Psoas muscle (tissue), 8 donors: ENCODE measurements around the gene NPIPB4. TPM values are rescaled to one million over a fixed set of nuclear protein-coding genes. Genes with fewer than 3 reads are reported as not detected.
"Not testable (repeated sequence)": the region's sequence is repeated elsewhere in the genome, so short reads cannot be mapped to it uniquely, and the experiment has no call there.

Experiments
- ATAC-seq, 4 donors: fragments of 200-7000 bp; cut with Tn5 transposase; one replicate each; pipeline ENCODE4 v1.9.1; 2020; ENCODE audit warnings: moderate library complexity in 3 of 4, mild to moderate bottlenecking in 2 of 4
- DNase-seq, 2 donors: peaks; one replicate each; pipeline ENCODE4 v3.0.0-alpha.2; 2020
- H3K27ac ChIP-seq: fragments of 200-600 bp; one replicate; pipeline ENCODE4 v1.8.0; 2022
- H3K27me3 ChIP-seq, 3 donors: fragments of 200-600 bp in 1 of 3; one replicate each; pipeline versions ENCODE4 v1.6.1 to v1.8.0; 2013 to 2022; ENCODE audit warnings: low read length in 2 of 3, mild to moderate bottlenecking in 2 of 3, moderate library complexity in 1 of 3; ENCODE audit not compliant: insufficient read depth in 3 of 3
- H3K36me3 ChIP-seq, 2 donors: fragments of 200-600 bp in 1 of 2; one replicate each; pipeline versions ENCODE4 v1.6.1 to v1.8.0; 2013 to 2022; ENCODE audit warnings: low read depth in 1 of 2, mild to moderate bottlenecking in 1 of 2, moderate library complexity in 1 of 2; ENCODE audit not compliant: insufficient read depth in 1 of 2
- H3K4me1 ChIP-seq: fragments of 200-600 bp; one replicate; pipeline ENCODE4 v1.8.0; 2022
- H3K4me3 ChIP-seq: fragments of 200-600 bp; one replicate; pipeline ENCODE4 v1.8.0; 2022; ENCODE audit warnings: mild to moderate bottlenecking
- H3K9me3 ChIP-seq: fragments of 200-600 bp; one replicate; pipeline ENCODE4 v1.8.0; 2022
- WGBS, 3 donors: extraction: QIAGEN DNeasy Blood & Tissue Kit; methylation state at CpG; one replicate each; pipeline versions ENCODE4 v1.1.6 to v1.1.7; 2013; 5-methylcytosine and 5-hydroxymethylcytosine counted together
- intact Hi-C, 2 donors: fragments of 100-400 bp; cut with DNase I; formaldehyde crosslinking; loops; one replicate each; pipeline versions ENCODE4 v1.11.0 to v1.14.2; 2022
- long read RNA-seq, 2 donors: library from polyadenylated mRNA; unstranded; transcript quantifications; one replicate each; pipeline ENCODE4 v2.0.0, GENCODE V29; 2021
- polyA plus RNA-seq, 3 donors: library from polyadenylated mRNA; stranded (reverse); fragments of 200-250 nt; gene quantifications; one replicate each; pipeline ENCODE4 v1.2.3, GENCODE V29; 2013
- total RNA-seq, 4 donors: library from RNA; stranded (reverse); fragmentation: NEBNext Ultra II Directional in 2 of 4; extraction: Animal tissue kit (Norgen Biotek cat#: 25700) in 2 of 4; gene quantifications; one replicate each; pipeline versions ENCODE4 v1.2.1 to v1.2.4, GENCODE V29; 2021 to 2023
- donor health status: healthy with polysubstance abuse.
- donor health status: DM: no; HTN: no; CAD: no; lungs with moderate emphysema.
- donor health status: Bipolar disorder and iron deficiency.
- donor health status: healthy.
- donor health status: DM: yes; HTN: yes; CAD: no.
- donor health status: DM: no; HTN: no; CAD: no.
- donor health status: DM: no; HTN: no; CAD: no.
- donor health status: DM: yes; HTN: yes; CAD: no.

NPIPB4 gene
- 10 to 100 TPM; 28.9 to 54.5 (median 46.5) TPM for total RNA-seq
- 10 to 100 TPM in 2 of 3 donors, 1 to 10 TPM in 1; 7.9 to 12.3 (median 10.0) TPM for polyA plus RNA-seq
- long read RNA-seq, donor 1 = 0 reads
- long read RNA-seq, donor 2, partial matches to known transcripts = 1 of 2 reads
- long read RNA-seq, donor 2, other reads (novel, unspliced or antisense) = 1 of 2 reads

- H3K9me3 ChIP-seq, intact Hi-C loops, ATAC-seq, DNase-seq, H3K27ac ChIP-seq, H3K4me3 ChIP-seq, H3K27me3 ChIP-seq, H3K4me1 ChIP-seq, H3K36me3 ChIP-seq: not testable (repeated sequence)
- no CpG with 5 or more reads among the region's 5 CpGs for WGBS, 3 donors
These were observed at the start of gene NPIPB4 for GRCh38 chr16:21857656-21858055. NPIPB4 (minus strand) TSS chr16:21857756; CDS start chr16:21857378, 378 bp downstream.

DNA sequence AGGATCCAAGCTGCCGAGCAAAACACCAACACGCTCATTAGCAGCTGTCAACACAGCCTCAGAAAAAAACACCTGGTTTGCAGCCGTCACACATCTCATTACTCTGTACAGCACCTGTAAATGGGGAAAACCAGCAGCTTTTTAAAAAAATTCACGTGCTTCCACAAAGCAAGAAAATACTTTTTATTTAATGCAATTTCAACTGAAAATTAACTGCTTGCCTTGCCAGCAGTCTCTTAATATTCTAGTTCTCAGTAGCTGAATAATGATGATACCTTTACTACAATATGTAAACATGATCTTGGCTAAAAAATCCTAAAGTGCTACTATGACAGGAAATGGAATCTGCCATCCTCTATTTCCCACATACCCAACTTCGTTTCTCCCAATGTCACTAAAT lies 41.4 kb upstream of the NPIPB4 start:
- H3K36me3 ChIP-seq, intact Hi-C loops, H3K27ac ChIP-seq, DNase-seq, H3K27me3 ChIP-seq, H3K4me1 ChIP-seq, H3K9me3 ChIP-seq, ATAC-seq, H3K4me3 ChIP-seq: not testable (repeated sequence)
- WGBS, 3 donors = 45 to 55% (median 46%) methylated on average over 4 of the region's 5 CpGs

GRCh38 chr16:21881988-21882387 lies 24.4 kb upstream of the NPIPB4 start:
- ATAC-seq, H3K36me3 ChIP-seq, DNase-seq, H3K27me3 ChIP-seq, H3K4me1 ChIP-seq, H3K4me3 ChIP-seq, H3K27ac ChIP-seq, intact Hi-C loops, H3K9me3 ChIP-seq: not testable (repeated sequence)
- WGBS, 3 donors = 28 to 43% (median 32%) methylated on average over 3 of the region's 3 CpGs

- H3K36me3 ChIP-seq, H3K4me3 ChIP-seq, ATAC-seq, H3K27ac ChIP-seq, DNase-seq, intact Hi-C loops, H3K4me1 ChIP-seq, H3K27me3 ChIP-seq, H3K9me3 ChIP-seq: not testable (repeated sequence)
- WGBS, 3 donors = 26 to 31% (median 28%) methylated on average over 4 to 5 of the region's 13 CpGs
These were observed 20.4 kb downstream of the NPIPB4 start for GRCh38 chr16:21837186-21837585.

DNA sequence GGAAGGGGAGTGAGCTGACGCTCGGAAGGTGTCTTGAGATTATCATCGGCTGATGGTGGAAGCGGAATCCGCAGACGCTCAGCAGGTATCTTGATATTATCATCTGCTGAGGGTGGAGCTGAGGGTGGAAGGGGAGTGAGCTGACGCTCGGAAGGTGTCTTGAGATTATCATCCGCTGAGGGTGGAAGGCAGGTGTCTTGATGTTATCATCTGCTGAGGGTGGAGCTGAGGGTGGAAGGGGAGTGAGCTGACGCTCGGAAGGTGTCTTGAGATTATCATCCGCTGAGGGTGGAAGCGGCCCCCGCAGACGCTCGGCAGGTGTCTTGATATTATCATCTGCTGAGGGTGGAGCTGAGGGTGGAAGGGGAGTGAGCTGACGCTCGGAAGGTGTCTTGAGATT lies 21.2 kb downstream of the NPIPB4 start:
- H3K4me1 ChIP-seq, intact Hi-C loops, ATAC-seq, H3K36me3 ChIP-seq, DNase-seq, H3K27ac ChIP-seq, H3K9me3 ChIP-seq, H3K4me3 ChIP-seq, H3K27me3 ChIP-seq: not testable (repeated sequence)
- WGBS, 3 donors = 20 to 36% (median 35%) methylated on average over 5 to 6 of the region's 18 CpGs

- H3K4me3 ChIP-seq, H3K4me1 ChIP-seq, H3K36me3 ChIP-seq, H3K9me3 ChIP-seq, H3K27ac ChIP-seq, intact Hi-C loops, DNase-seq, H3K27me3 ChIP-seq, ATAC-seq: not testable (repeated sequence)
- WGBS, 3 donors = 8 to 23% (median 13%) methylated on average over 8 to 13 of the region's 24 CpGs
These were observed 21.8 kb downstream of the NPIPB4 start for GRCh38 chr16:21835747-21836146.

DNA sequence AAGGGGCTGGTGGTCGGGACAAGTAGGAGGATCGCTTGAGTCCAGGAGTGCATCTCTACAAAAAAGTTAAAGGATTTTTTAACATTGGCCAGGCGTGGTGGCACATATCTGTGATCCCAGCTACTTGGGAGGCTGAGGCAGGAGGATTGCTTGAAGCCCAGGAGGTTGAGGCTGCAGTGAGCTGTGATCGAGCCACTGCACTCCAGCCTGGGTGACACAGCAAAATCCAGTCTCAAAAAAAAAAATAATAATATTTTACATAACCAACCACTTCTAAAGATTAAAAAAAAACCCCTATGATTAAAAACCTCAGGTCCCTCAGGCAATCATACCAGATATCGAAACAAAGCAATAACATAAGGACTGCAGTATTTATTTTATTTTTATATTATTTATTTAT lies 23.3 kb downstream of the NPIPB4 start:
- H3K36me3 ChIP-seq, H3K4me1 ChIP-seq, DNase-seq, H3K27me3 ChIP-seq, intact Hi-C loops, ATAC-seq, H3K4me3 ChIP-seq, H3K27ac ChIP-seq, H3K9me3 ChIP-seq: not testable (repeated sequence)
- WGBS, 3 donors = 82 to 86% (median 85%) methylated on average over 1 to 3 of the region's 5 CpGs

- ATAC-seq, H3K9me3 ChIP-seq, H3K36me3 ChIP-seq, DNase-seq, H3K27ac ChIP-seq, H3K4me1 ChIP-seq, intact Hi-C loops, H3K27me3 ChIP-seq, H3K4me3 ChIP-seq: not testable (repeated sequence)
- 74 to 83% (median 81%) methylated on average over 6 to 8 of the region's 8 CpGs for WGBS, 3 donors
These were observed 27.6 kb downstream of the NPIPB4 start for GRCh38 chr16:21829929-21830328.

DNA sequence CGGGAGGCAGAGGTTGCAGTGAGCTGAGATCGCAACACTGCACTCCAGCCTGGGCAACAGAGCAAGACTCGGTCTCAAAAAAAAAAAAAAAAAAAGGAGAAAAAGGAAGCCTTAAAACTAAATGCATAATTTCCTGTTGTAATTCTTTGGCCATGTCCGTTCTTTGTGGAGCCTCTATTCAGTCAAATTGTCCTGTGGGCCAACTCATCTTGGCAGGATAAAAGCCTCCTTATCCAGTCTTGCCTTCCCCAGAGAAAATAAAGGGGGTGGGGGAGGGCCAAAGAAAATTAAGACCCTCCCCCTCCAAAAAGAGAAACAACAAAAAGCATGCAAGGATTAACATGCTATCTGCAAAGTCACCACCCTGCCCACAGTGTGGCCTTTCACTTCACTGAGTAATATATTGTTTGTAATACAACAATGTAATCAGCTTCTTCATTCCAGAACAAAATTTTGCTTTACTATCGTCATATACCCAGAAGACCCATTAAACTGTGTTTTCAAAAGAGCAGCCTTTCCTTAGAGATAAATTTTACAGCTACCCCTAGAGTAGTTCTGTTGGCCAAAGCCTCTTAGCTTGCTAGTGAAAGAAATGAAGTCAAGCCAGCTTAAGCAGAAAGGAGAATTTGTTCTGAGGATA lies 31.4 kb downstream of the NPIPB4 start:
- H3K9me3 ChIP-seq, H3K27ac ChIP-seq, H3K36me3 ChIP-seq, H3K4me1 ChIP-seq, H3K27me3 ChIP-seq, ATAC-seq, H3K4me3 ChIP-seq, intact Hi-C loops, DNase-seq: not testable (repeated sequence)
- WGBS, 3 donors = 41 to 55% (median 52%) methylated on average over 5 of the region's 5 CpGs

DNA sequence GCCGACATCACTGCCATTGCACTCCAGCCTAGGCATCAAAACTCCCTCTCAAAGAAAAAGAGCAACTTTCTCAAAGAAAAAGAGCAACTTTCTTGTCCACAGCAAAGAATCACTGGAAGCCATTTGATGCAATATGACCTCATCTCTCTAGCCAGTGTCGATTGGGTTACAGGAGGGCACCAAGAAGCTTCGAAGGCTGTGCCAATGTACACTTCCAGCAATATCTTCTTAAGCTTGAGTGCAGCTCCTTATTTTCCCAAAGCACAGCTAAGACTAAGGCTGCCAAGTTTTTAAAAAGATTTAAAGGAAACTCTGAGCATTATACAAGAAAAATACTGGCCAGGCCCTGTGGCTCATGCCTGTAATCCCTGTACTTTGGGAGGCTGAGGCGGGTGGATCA lies 32.0 kb downstream of the NPIPB4 start:
- H3K9me3 ChIP-seq, H3K27me3 ChIP-seq, intact Hi-C loops, DNase-seq, H3K27ac ChIP-seq, ATAC-seq, H3K4me1 ChIP-seq, H3K4me3 ChIP-seq, H3K36me3 ChIP-seq: not testable (repeated sequence)
- WGBS, 3 donors = 55 to 64% (median 60%) methylated on average over 4 of the region's 4 CpGs

DNA sequence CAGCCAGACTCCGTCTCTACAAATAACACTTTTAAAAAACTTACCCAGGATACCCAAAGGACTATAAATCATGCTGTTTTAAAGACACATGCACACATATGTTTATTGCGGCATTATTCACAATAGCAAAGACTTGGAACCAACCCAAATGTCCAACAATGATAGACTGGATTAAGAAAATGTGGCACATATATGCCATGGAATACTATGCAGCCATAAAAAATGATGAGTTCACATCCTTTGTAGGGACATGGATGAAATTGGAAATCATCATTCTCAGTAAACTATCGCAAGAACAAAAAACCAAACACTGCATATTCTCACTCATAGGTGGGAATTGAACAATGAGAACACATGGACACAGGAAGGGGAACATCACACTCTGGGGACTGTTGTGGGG lies 34.3 kb downstream of the NPIPB4 start:
- intact Hi-C loops = not testable (repeated sequence)
- WGBS, 3 donors = 87 to 95% (median 93%) methylated on average over 2 of the region's 3 CpGs

More for the DNA sequence above, 34.3 kb downstream of the NPIPB4 start:
- not testable (repeated sequence) for H3K4me1 ChIP-seq, DNase-seq, H3K9me3 ChIP-seq, H3K27me3 ChIP-seq, H3K36me3 ChIP-seq, ATAC-seq, H3K27ac ChIP-seq, H3K4me3 ChIP-seq
